Esophagus squamous epithelium (tissue), 4 donors: ENCODE data around the gene BFAR.
"Not testable (repeated sequence)": the region's sequence is repeated elsewhere in the genome, so short reads cannot be mapped to it uniquely, and the experiment has no call there.

Experiments
- CTCF ChIP-seq, 6 experiments: fragments of 450-650 bp in 4 of 6; fragments of 200-600 bp in 2 of 6; sonication (generic) in 2 of 6; IDR thresholded peaks; one replicate each; pipeline ENCODE4 v1.5.1; 2016 to 2019; ENCODE audit warnings: antibody characterized with exemption in 6 of 6, mild to moderate bottlenecking in 4 of 6, moderate library complexity in 4 of 6
- POLR2A ChIP-seq, 4 donors: fragments of 450-650 bp; IDR thresholded peaks; one replicate each; pipeline ENCODE4 v1.6.1; 2017; ENCODE audit warnings: antibody characterized with exemption in 4 of 4, mild to moderate bottlenecking in 4 of 4, moderate library complexity in 3 of 4

DNA sequence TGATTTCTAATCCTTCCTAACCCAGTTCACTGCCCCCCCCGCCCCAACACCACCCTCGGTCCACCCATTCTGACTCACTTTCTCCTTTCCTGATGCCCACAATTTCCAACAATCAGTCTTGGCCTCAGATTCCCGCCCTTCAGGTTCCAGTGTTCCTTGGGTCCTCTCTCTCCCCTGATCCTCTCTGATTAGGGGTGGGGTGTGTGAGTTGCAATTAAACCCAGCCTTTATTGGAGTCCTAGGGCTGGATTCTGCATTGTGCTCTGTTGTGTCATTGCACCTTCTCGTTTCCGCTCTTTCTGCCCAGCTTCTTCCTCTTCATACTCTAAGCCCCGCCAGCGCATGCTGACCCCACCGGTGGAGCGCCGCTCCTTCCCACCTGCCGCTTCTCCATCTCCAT is 69.9 kb downstream of the BFAR start:
- TF ChIP-seq CTCF, POLR2A (IDR thresholded peaks at IDR 0.05): not testable (repeated sequence)
